Hepatocyte (in vitro differentiated cells): ENCODE measurements around the gene MFRP. TPM values are rescaled to one million over a fixed set of nuclear protein-coding genes. Genes with fewer than 3 reads are reported as not detected.

Experiments
- DNase-seq: peaks from one replicate; pipeline ENCODE4 v3.0.0-alpha.2; 2016; ENCODE audit warnings: low spot score
- H2AFZ ChIP-seq: fragments of 200-600 bp; sonication (generic); 2 replicates; pipeline ENCODE4 v1.6.0; 2016; ENCODE audit warnings: antibody characterized with exemption, mild to moderate bottlenecking
- H3K27ac ChIP-seq: fragments of 200-600 bp; sonication (generic); 2 replicates; pipeline ENCODE4 v1.5.1; 2016; ENCODE audit warnings: mild to moderate bottlenecking
- H3K27me3 ChIP-seq: fragments of 200-600 bp; sonication (generic); 2 replicates; pipeline ENCODE4 v1.6.1; 2016
- H3K36me3 ChIP-seq: fragments of 200-600 bp; sonication (generic); replicated peaks from 2 replicates; pipeline ENCODE4 v1.5.1; 2016; ENCODE audit warnings: low read depth; ENCODE audit not compliant: insufficient read depth
- H3K4me1 ChIP-seq: fragments of 200-600 bp; sonication (generic); 2 replicates; pipeline ENCODE4 v1.5.1; 2016; ENCODE audit warnings: mild to moderate bottlenecking, moderate library complexity; ENCODE audit not compliant: insufficient read depth
- H3K4me2 ChIP-seq: fragments of 200-600 bp; sonication (generic); 2 replicates; pipeline ENCODE4 v1.6.0; 2016
- H3K4me3 ChIP-seq: fragments of 200-600 bp; sonication (generic); 2 replicates; pipeline ENCODE4 v1.5.1; 2016; ENCODE audit warnings: mild to moderate bottlenecking
- H3K79me2 ChIP-seq: fragments of 200-600 bp; sonication (generic); 2 replicates; pipeline ENCODE4 v1.6.0; 2017; ENCODE audit warnings: mild to moderate bottlenecking
- H3K9me2 ChIP-seq: fragments of 200-600 bp; sonication (generic); replicated peaks from 2 replicates; pipeline ENCODE4 v1.6.0; 2017; ENCODE audit warnings: mild to moderate bottlenecking; ENCODE audit not compliant: insufficient read depth
- H3K9me3 ChIP-seq: fragments of 200-600 bp; sonication (generic); 2 replicates; pipeline ENCODE4 v1.5.1; 2016; ENCODE audit warnings: low read depth, mild to moderate bottlenecking
- H4K20me1 ChIP-seq: fragments of 200-600 bp; sonication (generic); 2 replicates; pipeline ENCODE4 v1.6.0; 2016; ENCODE audit warnings: mild to moderate bottlenecking; ENCODE audit not compliant: insufficient read depth, poor library complexity, severe bottlenecking
- EZH2 ChIP-seq: fragments of 200-600 bp; sonication (generic); IDR thresholded peaks from 2 replicates; pipeline ENCODE4 v1.6.1; 2016; ENCODE audit warnings: antibody characterized with exemption, mild to moderate bottlenecking, borderline replicate concordance
- EZH2phosphoT487 ChIP-seq: fragments of 200-600 bp; sonication (generic); IDR thresholded peaks from one replicate; pipeline ENCODE4 v1.6.1; 2018; ENCODE audit warnings: antibody characterized with exemption, mild to moderate bottlenecking, low read depth, moderate library complexity; ENCODE audit not compliant: unreplicated experiment, severe bottlenecking
- WGBS: methylation state at CpG from one replicate; pipeline ENCODE4 v1.1.6; 2016; ENCODE audit warnings: low lambda C conversion rate; ENCODE audit errors: missing lambda C conversion rate; 5-methylcytosine and 5-hydroxymethylcytosine counted together
- polyA plus RNA-seq: library from polyadenylated mRNA; unstranded; fragments of >200 nt; fragmentation: Nextera tagmentation; extraction: Ambion mirVana; gene quantifications from 2 replicates; pipeline ENCODE4 v1.2.1, GENCODE V29; 2016
- total RNA-seq: library from RNA; depleted of rRNA; stranded (reverse); fragments of >200 nt; gene quantifications from 2 replicates; pipeline ENCODE4 v1.2.3, GENCODE V29; 2014
- TF ChIP-seq, protein P1 (sequence below): fragments of 200-600 bp; sonication (generic); IDR thresholded peaks from 2 replicates; pipeline ENCODE4 v1.5.1; 2016; ENCODE audit warnings: antibody characterized with exemption, mild to moderate bottlenecking; ENCODE audit not compliant: poor library complexity

The MFRP gene
- total and polyA plus RNA-seq, 2 experiments from 2014 or later: not detected

DNA sequence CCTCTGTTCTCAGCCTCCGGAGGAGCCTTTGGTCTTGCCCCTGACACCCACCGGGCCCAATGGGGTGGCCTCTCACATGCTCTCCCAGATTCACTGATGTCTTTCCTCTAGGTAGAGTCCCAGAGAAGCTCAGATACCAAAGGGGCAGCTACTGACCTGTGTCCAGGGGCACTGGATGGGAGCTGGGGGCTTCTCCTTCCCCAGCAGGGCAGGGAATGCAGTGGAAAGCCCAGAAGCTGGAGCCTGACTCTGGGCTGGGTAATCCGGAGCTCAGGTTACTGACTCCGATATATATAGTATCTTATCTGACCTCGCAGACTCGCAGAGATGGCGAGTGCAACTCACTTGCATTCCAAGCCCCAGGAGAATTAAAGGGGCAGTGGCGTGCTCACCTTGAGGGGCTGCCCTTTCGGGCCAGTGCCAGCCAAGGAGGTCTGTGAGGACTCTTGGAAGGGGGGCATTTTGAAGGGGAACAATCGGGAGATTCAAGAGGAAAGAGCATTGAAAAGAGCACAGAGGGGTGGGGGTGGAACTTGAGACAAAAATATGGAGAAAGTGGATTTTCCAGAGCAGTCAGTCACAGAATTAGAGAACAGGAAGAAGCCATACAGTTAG is 32.5 kb upstream of the MFRP start:
- H2AFZ ChIP-seq: no peak overlapping the region
- TF ChIP-seq EZH2phosphoT487 (no peak), EZH2 (no peak)
- TF ChIP-seq, protein P1, sequence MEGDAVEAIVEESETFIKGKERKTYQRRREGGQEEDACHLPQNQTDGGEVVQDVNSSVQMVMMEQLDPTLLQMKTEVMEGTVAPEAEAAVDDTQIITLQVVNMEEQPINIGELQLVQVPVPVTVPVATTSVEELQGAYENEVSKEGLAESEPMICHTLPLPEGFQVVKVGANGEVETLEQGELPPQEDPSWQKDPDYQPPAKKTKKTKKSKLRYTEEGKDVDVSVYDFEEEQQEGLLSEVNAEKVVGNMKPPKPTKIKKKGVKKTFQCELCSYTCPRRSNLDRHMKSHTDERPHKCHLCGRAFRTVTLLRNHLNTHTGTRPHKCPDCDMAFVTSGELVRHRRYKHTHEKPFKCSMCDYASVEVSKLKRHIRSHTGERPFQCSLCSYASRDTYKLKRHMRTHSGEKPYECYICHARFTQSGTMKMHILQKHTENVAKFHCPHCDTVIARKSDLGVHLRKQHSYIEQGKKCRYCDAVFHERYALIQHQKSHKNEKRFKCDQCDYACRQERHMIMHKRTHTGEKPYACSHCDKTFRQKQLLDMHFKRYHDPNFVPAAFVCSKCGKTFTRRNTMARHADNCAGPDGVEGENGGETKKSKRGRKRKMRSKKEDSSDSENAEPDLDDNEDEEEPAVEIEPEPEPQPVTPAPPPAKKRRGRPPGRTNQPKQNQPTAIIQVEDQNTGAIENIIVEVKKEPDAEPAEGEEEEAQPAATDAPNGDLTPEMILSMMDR: no peak
- no peak overlapping the region for H3K27ac ChIP-seq
- H3K36me3 ChIP-seq: no peaks in the 10 kb centered on the region
- no peaks in the 10 kb centered on the region for H3K9me3 ChIP-seq
- 23% methylated on average over 10 of the region's 10 CpGs for WGBS
- peak overlapping the region; percentile 18 for H3K4me2 ChIP-seq
- no peaks in the 10 kb centered on the region for H3K9me2 ChIP-seq
- peaks cover 1% of the 10 kb centered on the region for H3K27me3 ChIP-seq
- H3K79me2 ChIP-seq: no peaks in the 10 kb centered on the region
- no peaks in the 10 kb centered on the region for H4K20me1 ChIP-seq
- peaks cover 20% of the 10 kb centered on the region for H3K4me1 ChIP-seq
- no peak for DNase-seq
- no peak overlapping the region for H3K4me3 ChIP-seq

DNA sequence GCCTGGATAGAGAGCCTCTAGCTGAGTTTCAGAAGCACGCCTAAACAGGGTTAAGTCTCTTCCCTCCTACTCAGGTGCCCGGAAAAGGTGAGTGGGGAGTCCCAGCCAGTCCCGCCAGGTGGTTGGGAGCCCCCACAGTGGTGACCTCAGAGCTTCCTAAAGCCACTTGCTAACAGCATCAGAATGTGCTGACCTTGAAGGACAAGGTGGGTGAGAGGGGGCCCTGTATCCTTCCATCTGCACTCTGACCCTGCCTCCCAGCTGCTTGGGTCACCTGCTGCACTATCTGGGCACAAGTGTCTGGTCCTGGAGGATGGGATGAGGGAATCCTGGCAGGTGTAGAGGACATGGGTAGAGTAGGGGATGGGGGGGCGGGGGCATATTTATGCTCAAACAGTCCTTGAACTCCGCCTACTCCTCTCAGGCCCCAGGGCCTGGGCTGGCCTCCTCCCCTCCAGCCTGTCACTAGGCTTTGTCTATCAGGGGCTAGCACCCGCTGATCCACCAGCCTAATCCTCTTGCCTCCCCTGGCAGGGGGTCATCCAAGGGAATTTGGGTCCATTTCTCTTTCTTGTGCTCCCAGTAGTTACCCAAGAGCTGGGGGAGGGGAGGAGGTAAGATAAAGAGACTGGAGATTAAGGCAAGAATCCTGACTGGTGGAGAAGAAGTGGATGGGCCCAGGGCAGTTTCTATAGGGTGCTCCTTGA is 31.6 kb upstream of the MFRP start:
- Histone ChIP-seq H3K79me2 (no peaks in the 10 kb centered on the region), H3K9me3 (no peaks in the 10 kb centered on the region), H3K27ac (no peak overlapping the region), H2AFZ (no peak overlapping the region), H3K9me2 (no peaks in the 10 kb centered on the region), H3K4me2 (no peak overlapping the region), H3K4me3 (no peak overlapping the region), H3K36me3 (no peaks in the 10 kb centered on the region), H3K4me1 (peaks cover 20% of the 10 kb centered on the region), H4K20me1 (no peaks in the 10 kb centered on the region), H3K27me3 (no peaks in the 10 kb centered on the region)
- 67% methylated on average over 6 of the region's 6 CpGs for WGBS
- DNase-seq: no peak
- TF ChIP-seq EZH2 (no peak), EZH2phosphoT487 (no peak)
- TF ChIP-seq, protein P1: no peak

DNA sequence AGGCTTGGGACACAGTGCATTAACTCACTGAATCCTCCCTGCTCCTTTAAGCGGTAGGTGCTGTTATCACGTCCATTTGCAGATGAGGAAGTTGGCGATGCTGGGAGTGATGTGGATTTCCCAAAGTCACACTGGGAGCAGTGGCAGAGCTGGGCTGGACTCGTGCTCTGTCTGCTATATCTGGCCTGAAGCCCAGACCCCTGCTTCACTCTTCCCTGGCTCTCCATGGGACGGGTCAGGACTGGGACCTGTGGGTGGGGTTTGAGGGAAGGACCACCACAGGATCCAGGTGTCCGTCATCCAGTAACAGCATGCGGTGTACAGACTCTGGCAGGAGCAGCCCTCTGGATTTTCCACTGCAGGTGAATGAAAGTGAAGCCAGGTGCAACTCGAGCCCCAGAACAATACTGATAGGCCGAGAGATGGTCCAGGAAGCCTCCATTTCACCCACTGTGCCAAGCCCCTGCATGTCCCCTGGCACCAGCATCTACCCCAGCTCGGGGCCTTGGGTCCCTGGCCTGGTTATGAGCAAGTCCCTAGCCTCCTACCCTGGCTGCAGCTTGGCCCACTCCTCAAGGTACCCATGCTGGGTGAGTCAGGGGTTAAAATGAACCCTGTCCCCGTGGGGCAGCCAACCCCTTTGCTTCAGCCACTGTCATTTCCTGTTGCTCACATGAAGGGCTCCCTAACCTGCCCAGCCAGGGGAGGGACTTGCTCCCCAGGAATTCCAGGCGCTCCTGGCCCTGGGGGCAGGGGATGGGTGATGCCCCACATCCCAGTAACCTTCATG is 30.8 kb upstream of the MFRP start:
- no peaks in the 10 kb centered on the region for H3K79me2 ChIP-seq
- H3K4me2 ChIP-seq: no peak overlapping the region
- DNase-seq: no peak
- no peak overlapping the region for H3K4me3 ChIP-seq
- H3K4me1 ChIP-seq: peaks cover 20% of the 10 kb centered on the region
- no peaks in the 10 kb centered on the region for H3K9me2 ChIP-seq
- no peaks in the 10 kb centered on the region for H3K36me3 ChIP-seq
- no peaks in the 10 kb centered on the region for H3K9me3 ChIP-seq
- no peak overlapping the region for H3K27ac ChIP-seq
- no peaks in the 10 kb centered on the region for H4K20me1 ChIP-seq
- WGBS: 71% methylated on average over 12 of the region's 12 CpGs
- TF ChIP-seq, protein P1: no peak
- TF ChIP-seq EZH2phosphoT487 (no peak), EZH2 (no peak)
- no peak overlapping the region for H2AFZ ChIP-seq
- no peaks in the 10 kb centered on the region for H3K27me3 ChIP-seq
